ENCODE results near the gene PRSS33.

The PRSS33 gene

GRCh38 chr16:2757344-2757743 is 30.0 kb downstream of the PRSS33 start:
- no peak for DNase-seq

GRCh38 chr16:2756288-2757015 is 30.9 kb downstream of the PRSS33 start:
- DNase-seq: no peak

GRCh38 chr16:2755158-2755557 is 32.2 kb downstream of the PRSS33 start:
- no peak for DNase-seq

GRCh38 chr16:2753733-2754020 is 33.7 kb downstream of the PRSS33 start:
- no peak for DNase-seq

- peak; percentile 75 for DNase-seq
Observed at GRCh38 chr16:2752850-2753732, 34.3 kb downstream of the PRSS33 start.

GRCh38 chr16:2752035-2752849 is 35.1 kb downstream of the PRSS33 start, which contains the start of gene SRRM2:
Gene SRRM2 (plus strand): TSS chr16:2752638. CDS start chr16:2756365, 3,727 bp downstream.
- DNase-seq: peak; percentile 96

GRCh38 chr16:2751577-2752034 is 35.8 kb downstream of the PRSS33 start:
- no peak for DNase-seq

GRCh38 chr16:2749936-2750335 is 37.4 kb downstream of the PRSS33 start:
- no peak for DNase-seq

GRCh38 chr16:2749476-2749875 is 37.9 kb downstream of the PRSS33 start:
- DNase-seq: no peak

- peak; percentile 57 for DNase-seq
Observed at GRCh38 chr16:2748757-2749455, 38.5 kb downstream of the PRSS33 start.

- no peak for DNase-seq
Observed at GRCh38 chr16:2745961-2746360, 41.4 kb downstream of the PRSS33 start.

GRCh38 chr16:2745116-2745890 is 42.1 kb downstream of the PRSS33 start:
- DNase-seq: no peak

GRCh38 chr16:2744711-2745110 is 42.6 kb downstream of the PRSS33 start:
- no peak for DNase-seq

GRCh38 chr16:2743007-2743810 is 44.2 kb downstream of the PRSS33 start:
- DNase-seq: no peak

GRCh38 chr16:2742323-2743006 is 44.9 kb downstream of the PRSS33 start:
- no peak for DNase-seq

GRCh38 chr16:2741168-2741567 is 46.2 kb downstream of the PRSS33 start:
- DNase-seq: no peak

- DNase-seq: no peak
Observed at GRCh38 chr16:2740476-2740875, 46.9 kb downstream of the PRSS33 start.

GRCh38 chr16:2739625-2740430 is 47.5 kb downstream of the PRSS33 start:
- DNase-seq: no peak

- DNase-seq: no peak
Observed at GRCh38 chr16:2738615-2739014, 48.7 kb downstream of the PRSS33 start.
